ENCODE measurements around the gene ENTHD1.

DNA sequence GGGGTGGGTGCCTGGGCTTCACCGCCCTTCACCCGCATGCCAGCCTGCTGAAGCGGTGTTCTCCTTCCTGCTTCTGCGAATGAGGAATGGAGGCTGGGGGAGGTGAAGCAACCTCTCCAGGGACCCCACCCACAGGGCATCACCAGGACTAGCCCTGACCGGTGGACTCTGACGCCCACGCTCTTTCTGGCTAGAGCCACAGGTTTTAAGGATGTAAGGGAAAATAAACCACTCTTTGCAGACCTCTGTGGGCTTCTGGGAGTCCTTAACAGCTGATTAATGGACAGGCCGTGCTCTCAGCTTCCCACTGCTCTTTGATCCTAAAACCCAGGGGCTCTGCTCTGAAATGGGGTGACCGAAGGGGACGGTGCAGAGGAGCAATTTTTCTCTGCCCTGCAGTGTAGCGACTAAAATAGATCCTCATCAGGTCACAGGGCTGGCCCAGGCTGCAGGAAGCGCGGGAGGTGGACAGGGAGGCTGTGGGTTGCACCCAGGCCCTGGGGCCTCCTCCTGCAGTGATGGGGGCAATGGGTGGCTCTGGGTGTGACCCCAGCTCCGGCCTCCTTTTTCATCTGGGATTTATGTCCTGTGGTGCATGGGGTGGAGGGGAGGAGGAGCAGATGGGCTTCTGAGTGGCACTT lies 195.7 kb downstream of the ENTHD1 start:
- TF ChIP-seq, protein P1, sequence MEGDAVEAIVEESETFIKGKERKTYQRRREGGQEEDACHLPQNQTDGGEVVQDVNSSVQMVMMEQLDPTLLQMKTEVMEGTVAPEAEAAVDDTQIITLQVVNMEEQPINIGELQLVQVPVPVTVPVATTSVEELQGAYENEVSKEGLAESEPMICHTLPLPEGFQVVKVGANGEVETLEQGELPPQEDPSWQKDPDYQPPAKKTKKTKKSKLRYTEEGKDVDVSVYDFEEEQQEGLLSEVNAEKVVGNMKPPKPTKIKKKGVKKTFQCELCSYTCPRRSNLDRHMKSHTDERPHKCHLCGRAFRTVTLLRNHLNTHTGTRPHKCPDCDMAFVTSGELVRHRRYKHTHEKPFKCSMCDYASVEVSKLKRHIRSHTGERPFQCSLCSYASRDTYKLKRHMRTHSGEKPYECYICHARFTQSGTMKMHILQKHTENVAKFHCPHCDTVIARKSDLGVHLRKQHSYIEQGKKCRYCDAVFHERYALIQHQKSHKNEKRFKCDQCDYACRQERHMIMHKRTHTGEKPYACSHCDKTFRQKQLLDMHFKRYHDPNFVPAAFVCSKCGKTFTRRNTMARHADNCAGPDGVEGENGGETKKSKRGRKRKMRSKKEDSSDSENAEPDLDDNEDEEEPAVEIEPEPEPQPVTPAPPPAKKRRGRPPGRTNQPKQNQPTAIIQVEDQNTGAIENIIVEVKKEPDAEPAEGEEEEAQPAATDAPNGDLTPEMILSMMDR (conservative IDR thresholded peaks at IDR 0.05; ENCODE audit: low read depth, low read length) = no peak
- no peak for TF ChIP-seq MXI1 (IDR thresholded peaks at IDR 0.05; ENCODE audit: borderline replicate concordance, low read depth, low read length)
